Stimulated activated CD4-positive, alpha-beta T cell treated with anti-CD3 and anti-CD28 coated beads, Interleukin-15, amount 100 ng/mL, for 1 hour (primary cell): ENCODE data around the gene RCOR3.
"Not testable (repeated sequence)": the region's sequence is repeated elsewhere in the genome, so short reads cannot be mapped to it uniquely, and the experiment has no call there.

Experiments
- DNase-seq, 2 donors: peaks; one replicate each; pipeline ENCODE4 v3.0.0-alpha.2; 2020; ENCODE audit warnings: low read depth in 1 of 2, low spot score in 1 of 2

RCOR3 gene

DNA sequence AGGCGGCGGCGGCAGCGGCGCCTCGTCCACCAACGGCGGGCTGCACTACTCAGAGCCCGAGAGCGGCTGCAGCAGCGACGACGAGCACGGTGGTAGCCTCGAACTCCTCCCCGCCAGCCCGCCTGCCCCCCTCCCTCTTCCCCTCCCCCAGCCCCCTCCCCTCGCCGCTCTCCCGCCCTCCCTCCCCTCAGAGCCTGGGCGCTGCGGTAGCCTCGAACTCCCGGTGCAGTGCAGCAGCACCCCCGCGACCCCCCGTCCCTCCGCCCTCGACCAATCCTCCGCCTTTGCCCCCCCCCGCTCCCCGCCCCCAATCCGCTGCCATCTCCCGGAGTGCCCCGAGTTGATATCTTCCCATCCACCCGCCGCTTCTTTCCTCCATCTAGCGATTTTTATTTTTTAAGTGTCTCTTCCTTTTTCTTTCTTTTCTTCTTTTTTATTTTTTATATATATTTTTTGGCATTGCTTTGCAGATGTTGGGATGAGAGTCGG, 516 bp downstream of the RCOR3 start:
- DNase-seq: peak in 1 of 2 donors; percentile 41

DNA sequence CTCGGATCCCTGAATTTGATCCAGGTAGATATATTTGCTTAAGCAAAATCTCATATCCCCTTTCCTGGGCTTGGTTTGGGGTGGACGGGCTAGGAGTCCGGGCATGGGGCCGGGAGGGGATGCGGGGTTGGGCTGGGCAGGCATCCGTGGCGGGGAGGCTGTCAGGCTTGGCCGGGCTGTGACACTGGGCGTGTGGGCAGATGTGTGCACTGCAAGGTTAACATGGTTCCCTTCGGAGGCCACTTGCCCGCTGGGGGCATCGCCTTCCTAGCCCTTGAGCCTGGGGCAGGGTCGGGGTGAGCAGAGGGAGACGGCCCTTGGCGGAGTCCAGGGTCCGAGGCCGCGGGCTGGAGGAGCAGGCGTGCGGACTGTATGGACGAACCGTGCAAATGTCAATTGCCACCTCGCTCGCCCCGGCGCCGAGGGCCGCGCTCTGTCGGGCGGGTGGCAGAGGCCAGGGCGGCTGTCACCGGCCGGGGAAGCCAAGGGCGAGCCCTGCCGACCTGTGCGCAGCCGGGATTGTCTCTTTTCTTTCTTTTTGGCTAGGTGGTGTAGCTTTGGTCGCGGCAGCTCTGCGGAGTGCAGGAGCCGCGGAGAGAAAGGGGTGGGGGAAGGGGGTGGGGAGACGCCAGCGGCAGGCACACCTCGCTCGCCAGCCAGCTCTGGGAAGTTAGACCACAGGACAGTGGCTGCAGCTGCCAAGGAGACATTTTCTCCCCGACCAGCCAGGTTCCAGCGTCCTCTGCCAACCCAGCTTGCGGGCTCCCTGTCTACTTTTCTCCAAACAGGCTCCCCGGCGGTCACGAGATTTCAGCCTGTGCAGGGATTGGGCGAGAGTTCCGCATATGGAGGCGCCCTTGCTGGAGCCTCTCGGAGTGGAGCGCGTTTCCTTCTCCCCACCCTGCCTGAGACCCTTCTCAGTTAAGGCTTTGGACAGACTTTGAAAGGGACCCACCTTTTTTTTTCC, 1.3 kb downstream of the RCOR3 start:
- DNase-seq: peak; percentile 34 to 39

DNA sequence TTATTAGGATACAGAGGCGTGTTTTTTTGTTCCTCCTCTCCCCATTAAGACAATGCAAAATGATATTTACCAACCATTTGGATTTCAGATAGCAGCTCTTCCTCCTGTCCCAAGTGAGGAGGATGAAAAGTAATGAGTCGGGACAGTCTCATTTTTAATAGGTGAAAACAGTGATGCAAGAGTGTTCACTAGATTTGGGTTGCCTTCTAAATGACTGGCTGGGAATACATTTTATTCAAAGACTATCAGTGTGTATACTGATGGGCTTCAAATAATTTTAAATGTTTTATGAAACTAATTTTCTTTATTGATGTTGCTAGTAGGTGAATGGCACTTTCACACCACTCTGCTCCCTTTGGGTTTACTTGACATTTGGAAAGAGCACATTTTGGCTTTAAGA, 2.1 kb downstream of the RCOR3 start:
- no peak for DNase-seq

DNA sequence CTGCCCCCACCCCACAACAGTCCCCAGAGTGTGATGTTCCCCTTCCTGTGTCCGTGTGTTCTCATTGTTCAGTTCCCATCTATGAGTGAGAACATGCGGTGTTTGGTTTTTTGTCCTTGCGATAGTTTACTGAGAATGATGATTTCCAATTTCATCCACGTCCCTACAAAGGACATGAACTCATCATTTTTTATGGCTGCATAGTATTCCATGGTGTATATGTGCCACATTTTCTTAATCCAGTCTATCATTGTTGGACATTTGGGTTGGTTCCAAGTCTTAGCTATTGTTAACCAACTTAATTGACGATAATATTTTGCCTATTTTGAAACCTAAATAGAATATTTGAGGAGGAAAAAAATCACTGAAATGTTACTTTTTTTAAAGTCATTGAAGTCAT, 3.9 kb downstream of the RCOR3 start:
- DNase-seq: not testable (repeated sequence)

DNA sequence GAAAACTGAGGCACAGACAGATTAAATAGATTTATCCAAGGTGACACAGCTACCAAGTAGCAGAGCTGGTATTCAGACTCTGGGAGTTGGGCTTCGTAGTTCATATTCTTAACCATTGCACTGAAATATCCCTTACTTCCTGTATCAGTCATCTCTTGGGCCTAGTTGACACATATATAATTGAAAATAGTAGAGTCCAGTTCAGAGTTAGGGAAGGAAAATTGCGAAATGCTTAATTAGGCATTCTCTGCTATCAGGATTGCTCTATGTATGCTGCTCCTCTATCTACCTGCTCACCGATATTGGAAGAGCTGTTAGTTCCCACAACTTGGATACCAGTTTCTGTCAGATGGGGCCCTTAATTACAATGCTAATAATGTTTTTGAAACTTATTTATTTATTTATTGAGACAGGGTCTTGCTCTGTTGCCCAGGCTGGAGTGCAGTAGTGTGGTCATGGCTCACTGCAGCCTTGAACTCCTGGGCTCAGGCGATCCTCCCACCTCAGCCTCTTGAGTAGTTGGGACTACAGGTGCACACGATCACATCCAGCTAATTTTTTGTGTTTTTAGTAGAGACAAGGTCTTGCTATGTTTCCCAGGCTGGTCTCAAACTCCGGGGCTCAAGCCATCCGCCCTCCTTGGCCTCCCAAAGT, 8.2 kb downstream of the RCOR3 start:
- no peak for DNase-seq

DNA sequence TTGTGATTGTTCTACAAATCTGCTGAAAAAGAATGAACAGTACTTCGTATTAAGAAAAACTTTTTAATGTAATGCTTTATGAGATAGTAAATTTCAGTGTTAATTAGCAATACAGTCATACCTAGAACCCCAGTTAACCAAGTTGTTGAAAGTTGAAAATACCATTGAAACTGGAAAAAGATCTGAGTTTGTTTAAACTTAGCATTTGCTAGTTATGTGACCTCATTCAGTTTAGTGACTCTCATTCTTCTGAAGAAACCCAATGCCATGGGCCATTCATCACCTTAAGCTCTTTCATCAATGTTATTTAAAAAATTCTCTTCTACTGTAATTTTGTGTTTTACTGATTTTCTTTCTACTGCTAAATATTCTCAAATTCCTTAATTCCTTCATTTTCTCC, 20.2 kb downstream of the RCOR3 start:
- no peak for DNase-seq

DNA sequence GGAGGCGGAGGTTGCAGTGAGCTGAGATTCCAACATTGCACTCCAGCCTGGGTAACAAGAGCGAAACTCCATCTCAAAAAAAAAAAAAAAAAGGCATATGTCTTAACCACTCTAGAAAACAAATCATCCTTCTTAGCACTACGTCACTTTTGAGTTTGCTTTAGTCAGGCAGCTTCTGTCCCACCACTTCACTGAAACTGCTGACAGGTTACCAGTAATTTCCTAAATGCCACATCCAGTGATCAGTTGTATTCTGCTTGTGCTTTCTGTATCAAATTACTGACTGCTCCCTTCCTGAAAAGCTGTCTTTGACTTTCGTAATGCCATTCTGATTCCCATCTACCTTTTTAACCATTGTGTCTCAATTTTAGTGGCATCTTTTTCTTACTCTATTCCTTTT, 21.7 kb downstream of the RCOR3 start:
- no peak for DNase-seq

DNA sequence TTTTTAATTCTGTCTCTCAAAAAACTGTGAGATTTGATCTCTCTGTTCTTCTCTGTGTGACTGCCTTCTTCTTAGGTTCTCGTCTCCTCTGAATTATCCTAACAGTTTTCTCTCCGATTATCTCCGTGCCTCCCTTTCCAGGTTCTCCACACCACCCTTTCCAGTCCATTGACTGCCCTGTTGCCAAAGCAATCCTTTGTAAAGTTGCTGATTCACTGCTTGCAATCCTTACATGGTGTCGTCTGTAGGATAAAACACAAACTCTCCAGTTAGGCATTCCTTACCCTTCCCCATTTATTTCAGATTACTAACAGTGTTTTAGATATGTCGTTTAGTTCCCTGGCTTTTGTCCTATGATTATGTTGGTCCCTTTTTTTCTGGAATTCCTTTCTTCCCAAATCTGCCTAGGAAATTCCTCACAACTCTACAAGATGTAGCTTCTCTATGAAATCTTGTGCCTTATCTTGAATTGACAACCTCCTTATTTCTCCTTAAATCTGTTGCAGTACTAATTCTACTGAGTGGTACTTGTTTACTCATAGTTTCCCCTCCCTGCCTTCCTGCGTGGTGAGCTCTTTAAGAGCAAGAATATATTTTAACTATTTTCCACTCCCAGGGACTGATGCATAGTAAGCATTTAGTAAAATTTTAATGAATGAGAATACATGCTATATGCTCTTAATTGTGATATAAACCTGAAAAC, 22.3 kb downstream of the RCOR3 start:
- no peak for DNase-seq

DNA sequence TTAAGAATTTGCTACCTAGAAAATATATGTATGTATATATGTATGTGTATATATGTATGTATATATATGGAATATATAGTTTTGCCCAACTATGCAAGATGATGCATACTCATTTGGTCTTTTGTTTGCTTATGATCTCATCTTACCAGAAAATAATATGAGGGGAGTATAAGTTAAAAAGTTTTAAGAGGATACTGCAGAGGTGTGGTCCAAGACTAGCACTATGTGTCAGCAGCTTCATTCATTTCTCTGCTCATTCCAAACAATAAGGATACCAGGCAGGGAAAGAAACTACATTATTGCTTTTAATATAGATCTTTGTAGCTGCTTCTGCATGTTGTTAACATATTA, 22.8 kb downstream of the RCOR3 start:
- no peak for DNase-seq

DNA sequence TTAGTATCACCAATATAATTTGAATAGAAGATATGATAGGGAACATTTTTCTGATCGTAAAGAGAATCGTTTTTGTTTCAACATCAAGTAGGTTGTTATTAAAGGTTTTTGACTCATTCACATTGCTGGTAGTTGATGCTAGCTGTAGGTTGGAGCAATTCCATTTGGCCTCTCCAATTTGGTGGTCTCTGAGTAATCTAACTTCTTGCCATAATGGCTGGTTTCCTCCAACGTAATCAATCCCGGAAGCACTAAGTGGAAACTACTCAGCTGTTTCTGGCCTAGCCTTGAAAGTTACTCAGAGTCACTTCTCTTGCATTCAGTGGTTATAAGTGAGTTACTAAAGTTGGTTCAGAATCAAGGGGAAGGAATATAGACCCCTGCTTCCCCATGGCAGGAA, 26.0 kb downstream of the RCOR3 start:
- DNase-seq: no peak

DNA sequence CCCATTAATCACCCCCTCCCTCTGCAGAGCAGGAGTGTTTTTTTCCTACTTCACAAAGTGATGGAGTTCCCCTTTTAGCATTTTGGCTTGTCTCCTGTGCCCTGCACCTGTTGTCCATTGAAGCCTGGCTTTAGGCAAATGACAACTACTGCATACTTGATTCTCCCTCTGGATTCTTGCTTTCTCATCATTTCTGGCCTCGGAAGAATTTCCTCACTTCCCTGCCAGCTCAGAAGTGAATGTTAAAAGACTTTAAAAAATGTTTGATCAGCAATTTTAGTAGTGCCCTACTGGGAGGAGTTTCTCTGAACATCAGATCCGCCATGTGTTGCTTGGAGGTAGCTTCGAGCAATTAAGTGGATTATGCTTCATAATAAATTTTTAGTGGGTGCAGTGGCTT, 28.1 kb downstream of the RCOR3 start:
- DNase-seq: no peak

DNA sequence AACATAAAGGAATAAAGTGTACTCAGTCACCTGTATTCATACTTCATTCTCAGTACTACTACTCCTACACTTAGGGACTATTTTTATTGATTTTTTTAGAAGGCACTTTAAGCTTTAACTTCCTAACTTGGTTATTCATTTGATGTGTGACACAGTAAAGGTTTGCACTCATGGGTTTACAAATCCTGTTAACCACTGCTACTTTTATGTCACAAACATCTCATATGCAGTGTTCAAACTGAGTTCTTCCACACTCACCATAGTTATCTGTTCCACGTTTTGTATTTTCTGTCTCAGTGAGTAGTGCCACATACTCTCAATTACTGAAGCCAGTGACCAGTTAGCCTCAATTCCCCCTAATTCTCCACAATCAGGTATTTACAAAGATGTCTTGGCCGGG, 33.2 kb downstream of the RCOR3 start:
- no peak for DNase-seq

DNA sequence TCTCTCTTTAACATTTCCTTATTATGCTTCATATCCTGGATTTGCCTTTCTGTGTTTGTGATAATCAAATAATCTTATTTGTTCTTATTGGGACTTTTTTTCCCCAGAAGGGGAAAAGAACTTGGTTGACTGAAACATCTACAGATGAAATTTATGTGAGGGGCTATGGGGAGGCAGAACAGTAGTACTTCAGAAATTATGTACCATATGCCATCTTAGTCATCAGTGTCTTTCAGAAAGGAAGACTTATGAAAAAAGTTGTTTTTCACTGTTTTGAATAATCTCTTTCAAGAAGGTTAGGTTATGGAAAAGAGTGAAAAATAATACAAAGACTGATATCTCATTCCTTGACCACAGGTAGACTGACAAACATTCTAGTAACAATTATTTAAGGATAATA, 37.2 kb downstream of the RCOR3 start:
- DNase-seq: no peak

DNA sequence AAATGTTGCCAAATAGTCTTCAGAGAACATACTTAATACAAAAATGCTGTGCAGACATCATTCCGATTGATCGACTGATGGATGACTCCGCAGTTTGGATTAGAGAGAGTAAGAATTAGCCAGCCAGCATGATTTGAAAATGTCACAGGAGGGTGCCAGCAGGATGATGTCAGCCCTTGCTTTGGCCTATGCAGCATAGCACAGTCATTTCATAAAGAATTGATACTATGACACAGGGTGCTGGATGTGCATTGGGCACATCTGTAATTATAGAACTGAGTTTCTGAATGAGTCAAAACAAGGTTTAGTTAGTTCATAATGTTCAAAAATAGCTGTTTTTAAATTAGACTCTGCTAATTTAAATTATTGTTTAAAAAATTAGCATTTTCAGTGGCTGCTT, 45.9 kb downstream of the RCOR3 start:
- no peak for DNase-seq

DNA sequence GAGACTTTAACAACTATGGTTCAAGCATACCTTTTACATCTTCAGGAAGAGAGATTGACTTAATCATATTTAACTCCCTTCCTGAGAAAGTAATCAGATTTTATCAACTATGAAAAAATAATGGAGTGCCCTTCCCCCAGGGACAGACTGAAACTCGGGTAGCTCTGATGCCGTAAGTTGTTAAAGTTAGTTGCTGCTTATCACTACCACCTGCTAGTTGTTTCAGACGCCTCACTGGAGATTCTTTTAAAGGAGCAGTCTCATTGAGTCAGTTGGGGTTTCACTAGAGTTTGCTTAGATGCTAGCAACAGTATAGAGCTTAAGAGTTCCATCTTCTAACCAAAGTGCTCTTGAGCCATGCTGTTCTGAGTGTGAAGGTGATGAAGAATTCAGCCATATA, 50.5 kb downstream of the RCOR3 start:
- DNase-seq: no peak

DNA sequence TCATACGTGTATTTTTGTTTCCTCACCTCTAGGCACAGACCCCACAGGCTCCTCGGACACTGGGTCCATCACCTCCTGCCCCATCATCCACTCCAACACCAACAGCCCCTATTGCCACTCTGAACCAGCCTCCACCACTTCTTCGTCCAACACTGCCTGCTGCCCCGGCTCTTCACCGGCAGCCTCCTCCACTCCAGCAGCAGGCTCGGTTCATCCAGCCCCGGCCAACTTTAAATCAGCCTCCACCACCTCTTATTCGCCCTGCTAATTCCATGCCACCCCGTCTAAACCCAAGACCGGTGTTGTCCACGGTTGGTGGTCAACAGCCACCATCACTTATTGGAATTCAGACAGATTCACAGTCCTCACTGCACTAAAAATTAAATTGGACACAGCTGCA, 54.2 kb downstream of the RCOR3 start:
- DNase-seq: no peak

DNA sequence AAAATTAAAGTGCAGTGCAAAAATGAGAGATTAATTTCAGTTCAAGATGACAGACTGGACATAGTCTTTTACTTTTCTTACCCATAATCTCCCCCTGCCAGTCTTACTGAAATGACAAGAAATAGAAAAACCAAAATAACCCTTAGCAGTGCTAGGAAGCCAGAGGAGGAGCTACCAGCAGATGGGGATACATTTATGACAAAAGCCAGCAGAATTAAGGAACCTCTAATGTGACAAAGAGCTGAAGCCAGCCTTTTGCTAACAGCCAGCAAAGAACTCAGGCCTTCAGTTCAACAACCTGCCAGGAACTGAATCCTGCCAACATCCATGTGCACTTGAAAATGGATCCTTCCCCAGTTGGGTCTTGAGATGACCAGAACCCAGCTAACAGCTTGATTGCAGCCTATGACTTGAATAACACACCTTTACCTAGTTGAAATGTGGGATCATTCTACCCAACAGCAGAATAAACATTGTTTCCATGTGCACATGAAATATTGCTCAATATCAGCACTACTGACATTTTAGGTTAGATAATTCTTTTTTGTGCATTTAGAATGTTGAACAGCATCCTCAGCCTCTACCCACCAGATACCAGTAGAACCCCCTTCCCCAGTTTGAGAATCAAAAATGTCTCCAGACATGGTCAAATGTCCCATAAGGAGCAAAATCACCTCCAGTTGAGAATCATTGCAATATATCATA, 59.6 kb downstream of the RCOR3 start:
- DNase-seq: no peak

DNA sequence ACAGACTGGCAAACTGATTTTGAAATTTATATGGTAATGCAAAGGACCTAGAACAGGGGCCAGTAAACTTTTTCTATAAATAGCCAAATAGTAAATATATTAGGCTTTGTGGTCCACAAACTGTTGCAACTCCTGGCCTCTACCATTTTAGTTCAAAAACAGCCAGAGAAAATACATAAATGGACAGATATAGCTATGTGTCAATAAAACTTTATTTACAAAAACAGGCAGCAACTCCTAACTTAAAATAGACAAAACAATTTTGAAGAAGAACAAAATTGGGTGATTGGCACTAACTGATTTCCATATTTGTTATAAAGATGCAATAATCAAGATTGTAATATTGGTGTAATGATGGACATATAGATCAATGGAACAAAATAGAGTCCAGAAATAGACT, 60.7 kb downstream of the RCOR3 start:
- no peak for DNase-seq

DNA sequence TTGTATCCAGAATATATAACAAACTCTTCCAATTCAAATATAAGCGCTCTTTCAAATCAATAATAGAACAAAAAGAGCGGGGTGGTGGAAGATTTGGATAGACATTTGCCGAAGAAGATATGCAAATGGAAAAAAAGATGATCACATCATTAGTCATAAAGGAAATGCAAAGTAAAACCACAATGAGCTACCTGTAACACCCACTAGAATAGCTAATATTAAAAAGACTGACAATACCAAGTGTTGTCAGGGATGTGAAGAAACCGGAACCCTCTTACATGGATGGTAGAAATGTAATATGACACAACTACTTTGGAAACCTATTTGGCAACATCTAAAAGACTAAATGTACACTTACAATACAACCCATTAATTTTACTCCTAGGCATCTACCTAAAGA, 61.8 kb downstream of the RCOR3 start:
- DNase-seq: no peak

DNA sequence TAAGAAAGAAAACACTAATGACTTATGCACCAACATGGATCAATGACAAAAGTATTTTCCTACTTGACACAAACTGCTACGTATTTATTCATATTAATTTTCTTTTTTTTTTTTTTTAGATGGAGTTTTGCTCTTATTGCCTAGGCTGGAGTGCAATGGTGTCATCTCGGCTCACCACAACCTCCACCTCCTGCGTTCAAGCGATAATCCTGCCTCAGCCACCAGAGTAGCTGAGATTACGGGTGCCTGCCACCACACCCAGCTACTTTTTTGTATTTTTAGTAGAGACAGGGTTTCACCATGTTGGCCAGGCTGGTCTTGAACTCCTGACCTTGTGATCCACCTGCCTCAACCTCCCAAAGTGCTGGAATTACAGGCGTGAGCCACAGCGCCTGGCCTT, 62.5 kb downstream of the RCOR3 start:
- DNase-seq: not testable (repeated sequence)
